GM12865 (cell line): ENCODE data around the gene CDH23.
A peak's percentile ranks its signal among the peaks of the same experiment; 100 is the strongest.

Experiments
- DNase-seq: peaks from one replicate; pipeline ENCODE4 v3.0.0; 2010; ENCODE audit warnings: low read depth
- H3K4me3 ChIP-seq: 2 replicates; pipeline ENCODE4 v1.5.1; 2011; ENCODE audit warnings: mild to moderate bottlenecking, low read depth, low read length, control low read depth
- CTCF ChIP-seq: IDR thresholded peaks from 2 replicates; pipeline ENCODE4 v1.5.1; 2011; ENCODE audit warnings: low read length, control low read depth, low read depth, inconsistent platforms; ENCODE audit not compliant: insufficient read depth; ENCODE audit errors: missing control alignments

CDH23 gene

GRCh38 chr10:71812016-71812912 is 415.5 kb downstream of the CDH23 start:
- peak; percentile 91 for TF ChIP-seq CTCF
- peak; percentile 76 for DNase-seq
- H3K4me3 ChIP-seq: no peak overlapping the region

GRCh38 chr10:71812913-71813590 is 416.3 kb downstream of the CDH23 start:
- H3K4me3 ChIP-seq: no peak overlapping the region
- TF ChIP-seq CTCF: no peak
- DNase-seq: no peak

- no peak for DNase-seq
- H3K4me3 ChIP-seq: no peak overlapping the region
- TF ChIP-seq CTCF: no peak
Measured at GRCh38 chr10:71814922-71815411, 418.2 kb downstream of the CDH23 start.

- H3K4me3 ChIP-seq: no peak overlapping the region
- TF ChIP-seq CTCF: no peak
- no peak for DNase-seq
Measured at GRCh38 chr10:71815515-71816130, 418.9 kb downstream of the CDH23 start.

- DNase-seq: no peak
- TF ChIP-seq CTCF: no peak
- no peak overlapping the region for H3K4me3 ChIP-seq
Measured at GRCh38 chr10:71816421-71816851, 419.7 kb downstream of the CDH23 start.

GRCh38 chr10:71816936-71817618 is 420.4 kb downstream of the CDH23 start:
- TF ChIP-seq CTCF: no peak
- no peak overlapping the region for H3K4me3 ChIP-seq
- no peak for DNase-seq
